A549 (cell line): ENCODE results near the gene SNRNP70.

ENCODE experiments used
- EP300 ChIP-seq, 2 experiments: fragments of >200 bp; sonication (Bioruptor Twin); formaldehyde crosslinking; IDR thresholded peaks; 2 replicates in 1 of 2; 3 replicates in 1 of 2; pipeline ENCODE4 v1.6.1; 2016 to 2017
- JUNB ChIP-seq: fragments of >200 bp; sonication (Bioruptor Twin); formaldehyde crosslinking; IDR thresholded peaks from 2 replicates; pipeline ENCODE4 v1.6.1; 2016
- KDM1A ChIP-seq: fragments of 200-600 bp; sonication (generic); IDR thresholded peaks from 2 replicates; pipeline ENCODE4 v1.6.1; 2016; ENCODE audit warnings: low read depth, mild to moderate bottlenecking
- MYC ChIP-seq: IDR thresholded peaks from 2 replicates; pipeline ENCODE4 v1.6.1; 2012; ENCODE audit warnings: mild to moderate bottlenecking, inconsistent platforms, low read length, improper control_type of control experiment, borderline replicate concordance
- NR3C1 ChIP-seq: fragments of >200 bp; sonication (Bioruptor Twin); formaldehyde crosslinking; IDR thresholded peaks from 3 replicates; pipeline ENCODE4 v1.6.1; 2017
- POLR2A ChIP-seq: IDR thresholded peaks from 2 replicates; pipeline ENCODE4 v1.6.1; 2012; ENCODE audit warnings: mild to moderate bottlenecking, low read length
- POLR2AphosphoS2 ChIP-seq: conservative IDR thresholded peaks from 2 replicates; pipeline ENCODE4 v1.6.1; 2012; ENCODE audit warnings: low read length, improper control_type of control experiment, inconsistent platforms
- RAD21 ChIP-seq, 2 experiments: fragments of >200 bp in 1 of 2; sonication (Bioruptor Twin) in 1 of 2; formaldehyde crosslinking in 1 of 2; IDR thresholded peaks in 1 of 2; conservative IDR thresholded peaks in 1 of 2; 2 replicates in 1 of 2; 3 replicates in 1 of 2; pipeline ENCODE4 v1.6.1; 2012 to 2018; ENCODE audit warnings: inconsistent platforms in 1 of 2
- RFX5 ChIP-seq: fragments of 450-650 bp; IDR thresholded peaks from 2 replicates; pipeline ENCODE4 v1.7.1; 2014; ENCODE audit warnings: antibody characterized with exemption, mild to moderate bottlenecking, moderate library complexity
- RNF2 ChIP-seq: fragments of 200-600 bp; sonication (generic); IDR thresholded peaks from 2 replicates; pipeline ENCODE4 v1.6.1; 2016; ENCODE audit warnings: low read depth, mild to moderate bottlenecking, antibody characterized with exemption, moderate library complexity, borderline replicate concordance
- SREBF2 ChIP-seq: fragments of 450-650 bp; IDR thresholded peaks from 2 replicates; pipeline ENCODE4 v1.6.1; 2014; ENCODE audit warnings: mild to moderate bottlenecking, moderate library complexity
- TF ChIP-seq, protein P1 (sequence below): fragments of >200 bp; sonication (Bioruptor Twin); formaldehyde crosslinking; IDR thresholded peaks from 3 replicates; pipeline ENCODE4 v1.5.1; 2016
- TF ChIP-seq, protein P2 (sequence below): fragments of 450-650 bp; IDR thresholded peaks from 2 replicates; pipeline ENCODE4 v1.6.1; 2014; ENCODE audit warnings: antibody characterized with exemption
- TF ChIP-seq, protein P3 (sequence below): fragments of 150-350 bp; IDR thresholded peaks from 2 replicates; pipeline ENCODE4 v1.6.1; 2014; ENCODE audit warnings: low read depth, mild to moderate bottlenecking, low read length

DNA sequence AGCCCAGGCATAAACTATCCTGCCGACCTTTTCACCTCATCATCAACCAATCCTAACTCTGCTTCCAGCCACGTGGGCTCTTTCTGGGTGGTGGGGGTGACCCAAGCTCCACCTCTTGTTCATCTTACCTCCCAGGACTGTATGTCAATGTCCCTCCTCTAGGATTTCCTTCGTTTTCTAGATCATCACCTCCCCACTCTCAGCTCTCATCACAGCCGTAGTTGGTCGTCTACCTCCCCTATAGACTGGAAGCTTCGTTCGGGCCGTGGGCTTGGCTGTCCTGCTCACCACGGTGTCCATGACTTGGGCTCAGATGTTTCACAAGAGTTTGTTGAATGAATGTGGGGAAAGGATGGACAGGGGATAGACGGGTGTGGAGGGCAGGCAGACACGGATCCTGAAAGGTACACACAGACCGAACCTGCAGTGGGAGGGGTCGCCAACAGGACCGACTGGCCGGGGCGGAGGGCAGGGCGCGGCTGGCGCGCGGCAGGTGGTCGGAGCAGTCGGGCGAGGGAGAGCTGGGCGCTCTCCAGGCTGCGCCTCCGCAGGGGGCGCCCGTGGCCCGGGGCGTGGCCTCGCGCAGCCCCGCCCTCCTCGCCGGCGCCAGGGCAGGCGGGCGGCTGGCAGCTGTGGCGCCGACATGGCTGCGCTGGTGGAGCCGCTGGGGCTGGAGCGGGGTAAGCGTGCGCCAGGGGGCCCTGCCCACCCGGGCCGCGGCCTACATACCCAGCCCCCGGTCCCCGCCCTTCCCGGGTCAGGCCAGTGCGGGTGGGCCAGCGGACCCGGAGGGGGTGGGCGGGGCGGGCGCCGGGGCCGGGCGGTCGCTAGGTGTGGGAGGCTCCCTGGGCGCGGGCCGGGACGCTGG is 28.7 kb downstream of the SNRNP70 start, which contains the start of gene LIN7B:
- TF ChIP-seq JUNB, result no peak
- no peak for TF ChIP-seq POLR2AphosphoS2
- TF ChIP-seq, protein P1, sequence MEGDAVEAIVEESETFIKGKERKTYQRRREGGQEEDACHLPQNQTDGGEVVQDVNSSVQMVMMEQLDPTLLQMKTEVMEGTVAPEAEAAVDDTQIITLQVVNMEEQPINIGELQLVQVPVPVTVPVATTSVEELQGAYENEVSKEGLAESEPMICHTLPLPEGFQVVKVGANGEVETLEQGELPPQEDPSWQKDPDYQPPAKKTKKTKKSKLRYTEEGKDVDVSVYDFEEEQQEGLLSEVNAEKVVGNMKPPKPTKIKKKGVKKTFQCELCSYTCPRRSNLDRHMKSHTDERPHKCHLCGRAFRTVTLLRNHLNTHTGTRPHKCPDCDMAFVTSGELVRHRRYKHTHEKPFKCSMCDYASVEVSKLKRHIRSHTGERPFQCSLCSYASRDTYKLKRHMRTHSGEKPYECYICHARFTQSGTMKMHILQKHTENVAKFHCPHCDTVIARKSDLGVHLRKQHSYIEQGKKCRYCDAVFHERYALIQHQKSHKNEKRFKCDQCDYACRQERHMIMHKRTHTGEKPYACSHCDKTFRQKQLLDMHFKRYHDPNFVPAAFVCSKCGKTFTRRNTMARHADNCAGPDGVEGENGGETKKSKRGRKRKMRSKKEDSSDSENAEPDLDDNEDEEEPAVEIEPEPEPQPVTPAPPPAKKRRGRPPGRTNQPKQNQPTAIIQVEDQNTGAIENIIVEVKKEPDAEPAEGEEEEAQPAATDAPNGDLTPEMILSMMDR, result peak; percentile 81
- TF ChIP-seq RFX5, result no peak
- no peak for TF ChIP-seq MYC
- TF ChIP-seq, protein P2, sequence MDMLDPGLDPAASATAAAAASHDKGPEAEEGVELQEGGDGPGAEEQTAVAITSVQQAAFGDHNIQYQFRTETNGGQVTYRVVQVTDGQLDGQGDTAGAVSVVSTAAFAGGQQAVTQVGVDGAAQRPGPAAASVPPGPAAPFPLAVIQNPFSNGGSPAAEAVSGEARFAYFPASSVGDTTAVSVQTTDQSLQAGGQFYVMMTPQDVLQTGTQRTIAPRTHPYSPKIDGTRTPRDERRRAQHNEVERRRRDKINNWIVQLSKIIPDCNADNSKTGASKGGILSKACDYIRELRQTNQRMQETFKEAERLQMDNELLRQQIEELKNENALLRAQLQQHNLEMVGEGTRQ, result peak; percentile 92
- no peak for TF ChIP-seq NR3C1
- TF ChIP-seq EP300 (IDR thresholded peaks at IDR 0.05), result no peak
- TF ChIP-seq, protein P3, sequence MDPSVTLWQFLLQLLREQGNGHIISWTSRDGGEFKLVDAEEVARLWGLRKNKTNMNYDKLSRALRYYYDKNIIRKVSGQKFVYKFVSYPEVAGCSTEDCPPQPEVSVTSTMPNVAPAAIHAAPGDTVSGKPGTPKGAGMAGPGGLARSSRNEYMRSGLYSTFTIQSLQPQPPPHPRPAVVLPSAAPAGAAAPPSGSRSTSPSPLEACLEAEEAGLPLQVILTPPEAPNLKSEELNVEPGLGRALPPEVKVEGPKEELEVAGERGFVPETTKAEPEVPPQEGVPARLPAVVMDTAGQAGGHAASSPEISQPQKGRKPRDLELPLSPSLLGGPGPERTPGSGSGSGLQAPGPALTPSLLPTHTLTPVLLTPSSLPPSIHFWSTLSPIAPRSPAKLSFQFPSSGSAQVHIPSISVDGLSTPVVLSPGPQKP, result no peak
- TF ChIP-seq RNF2, result no peak
- TF ChIP-seq POLR2A, result peak; percentile 78
- no peak for TF ChIP-seq RAD21 (conservative IDR thresholded peaks at IDR 0.05 in 1 of 2, IDR thresholded peaks at IDR 0.05 in 1 of 2)
- no peak for TF ChIP-seq SREBF2
- TF ChIP-seq KDM1A, result no peak
